ELR (cell line): Measurements from ENCODE around the gene LRRC55.

ENCODE experiments used
- DNase-seq: peaks from one replicate; pipeline ENCODE4 v3.0.0-alpha.2; 2015; ENCODE audit warnings: low read depth

LRRC55 gene

DNA sequence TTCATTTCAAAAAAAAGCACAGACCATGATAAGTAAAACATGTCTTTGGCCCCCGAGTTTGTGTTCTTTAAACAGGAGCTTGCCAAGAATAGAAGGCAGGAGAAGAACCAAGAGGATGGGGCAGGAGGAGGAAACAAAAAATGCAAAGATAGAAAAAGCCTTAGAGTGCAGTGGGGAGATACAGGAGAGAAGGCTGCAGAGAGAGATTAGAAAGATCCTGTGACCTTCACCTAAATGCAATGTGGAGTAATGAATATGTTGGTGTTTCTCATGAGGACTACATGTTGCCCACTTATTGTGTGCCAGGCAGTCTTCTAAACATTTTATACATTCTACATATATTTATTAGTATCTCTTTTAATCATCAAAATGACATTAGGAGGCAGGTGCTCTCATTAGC, 57.6 kb downstream of the LRRC55 start:
- DNase-seq: no peak

DNA sequence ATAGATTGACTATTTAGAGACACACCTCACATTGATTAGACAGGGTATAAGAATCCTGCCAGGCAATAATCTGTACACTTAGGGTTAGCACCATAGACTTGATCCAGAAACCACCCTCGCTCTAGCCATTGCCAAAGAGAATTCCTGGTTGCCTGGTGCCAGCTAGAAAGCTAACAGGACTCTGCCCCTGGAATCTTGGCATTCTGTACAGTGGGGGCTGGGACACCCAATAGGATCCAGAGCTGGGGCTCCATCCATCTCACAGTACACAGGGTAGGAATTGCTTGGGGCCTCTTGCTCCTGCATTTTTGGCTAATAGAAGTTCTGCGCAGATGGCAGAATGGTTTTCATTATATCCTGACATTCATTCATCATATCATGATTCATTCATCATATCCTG, 58.3 kb downstream of the LRRC55 start:
- DNase-seq: no peak

DNA sequence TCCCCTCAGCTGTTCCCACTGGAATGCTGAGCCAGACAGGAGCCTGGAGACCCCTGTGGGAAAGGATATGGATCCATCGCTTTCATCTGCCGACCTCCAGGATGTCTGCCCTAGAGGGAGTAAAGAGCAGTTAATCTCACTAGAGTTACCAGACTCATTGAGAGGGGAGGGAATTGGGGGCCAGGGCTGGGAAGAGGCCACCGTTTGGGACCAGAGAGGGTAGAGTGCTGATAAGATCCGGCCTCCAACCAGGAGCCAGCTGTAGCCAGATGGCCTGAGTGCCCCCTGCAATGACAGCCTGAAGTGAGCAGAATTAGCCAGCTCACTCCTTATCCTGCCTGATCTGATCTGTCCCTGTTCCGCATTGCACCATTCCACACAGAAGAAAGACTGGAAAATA, 59.0 kb downstream of the LRRC55 start:
- DNase-seq: no peak
